CD14-positive monocyte (primary cell): Measurements from ENCODE around the gene KIAA1549. TPM values are rescaled to one million over a fixed set of nuclear protein-coding genes. Genes with fewer than 3 reads are reported as not detected.

Experiments
- DNase-seq, 3 donors: peaks; one replicate each; pipeline ENCODE4 v3.0.0-alpha.2; 2011 to 2022
- H2AFZ ChIP-seq: 2 replicates; pipeline ENCODE4 v1.6.0; 2012; ENCODE audit warnings: mild to moderate bottlenecking, low read depth, low read length, inconsistent platforms; ENCODE audit not compliant: insufficient read depth, poor library complexity, severe bottlenecking
- H3K27ac ChIP-seq, 2 donors: 1 replicate in 1 of 2; 2 replicates in 1 of 2; pipeline ENCODE4 v1.5.1; 2012 to 2013; ENCODE audit warnings: low read length in 2 of 2, control low read depth in 1 of 2, inconsistent platforms in 1 of 2, low read depth in 1 of 2, mild to moderate bottlenecking in 1 of 2
- H3K27me3 ChIP-seq, 2 donors: one replicate each; pipeline versions ENCODE4 v1.6.0 to v1.6.1; 2011 to 2013; ENCODE audit warnings: low read length in 2 of 2; ENCODE audit not compliant: control insufficient read depth in 2 of 2, insufficient read depth in 2 of 2
- H3K36me3 ChIP-seq, 2 donors: replicated peaks in 1 of 2; 1 replicate in 1 of 2; 2 replicates in 1 of 2; pipeline versions ENCODE4 v1.5.1 to v1.6.1; 2012 to 2013; ENCODE audit warnings: low read length in 2 of 2, control low read depth in 1 of 2, inconsistent platforms in 1 of 2, mild to moderate bottlenecking in 1 of 2; ENCODE audit not compliant: insufficient read depth in 2 of 2, control insufficient read depth in 1 of 2
- H3K4me1 ChIP-seq, 2 donors: 1 replicate in 1 of 2; 2 replicates in 1 of 2; pipeline versions ENCODE4 v1.5.1 to v1.6.1; 2012 to 2013; ENCODE audit warnings: low read length in 2 of 2, control low read depth in 1 of 2, inconsistent platforms in 1 of 2, mild to moderate bottlenecking in 1 of 2, moderate library complexity in 1 of 2; ENCODE audit not compliant: insufficient read depth in 2 of 2, control insufficient read depth in 1 of 2
- H3K4me2 ChIP-seq: replicated peaks from 2 replicates; pipeline ENCODE3; 2012; ENCODE audit warnings: low read length, moderate library complexity, mild to moderate bottlenecking; ENCODE audit not compliant: poor library complexity, severe bottlenecking; ENCODE audit errors: extremely low read depth
- H3K4me3 ChIP-seq, 3 experiments: fragments of 200-600 bp in 1 of 3; sonication (generic) in 1 of 3; replicated peaks in 1 of 3; 1 replicate in 2 of 3; 2 replicates in 1 of 3; pipeline ENCODE4 v1.5.1; 2011 to 2013; ENCODE audit warnings: low read length in 3 of 3, mild to moderate bottlenecking in 3 of 3, control low read depth in 2 of 3, low read depth in 2 of 3, inconsistent platforms in 1 of 3, moderate library complexity in 1 of 3
- H3K79me2 ChIP-seq: 2 replicates; pipeline ENCODE4 v1.6.0; 2012; ENCODE audit warnings: mild to moderate bottlenecking, control low read depth, inconsistent platforms, low read length, moderate library complexity; ENCODE audit not compliant: insufficient read depth
- H3K9ac ChIP-seq: 2 replicates; pipeline ENCODE4 v1.6.0; 2017; ENCODE audit warnings: low read length, mild to moderate bottlenecking; ENCODE audit not compliant: insufficient read depth, poor library complexity, severe bottlenecking
- H3K9me3 ChIP-seq, 2 donors: replicated peaks in 1 of 2; 1 replicate in 1 of 2; 2 replicates in 1 of 2; pipeline versions ENCODE4 v1.5.1 to v1.6.1; 2012 to 2013; ENCODE audit warnings: low read length in 2 of 2, control low read depth in 1 of 2; ENCODE audit not compliant: control insufficient read depth in 1 of 2, insufficient read depth in 1 of 2
- H4K20me1 ChIP-seq: 2 replicates; pipeline ENCODE4 v1.6.0; 2012; ENCODE audit warnings: mild to moderate bottlenecking, low read length, control low read depth, moderate library complexity; ENCODE audit not compliant: insufficient read depth
- H3K27ac Mint-ChIP-seq, 7 donors: one replicate each; pipeline ENCODE4 v1.8.0; 2020; ENCODE audit warnings: mild to moderate bottlenecking in 7 of 7, mixed read lengths in 7 of 7, moderate library complexity in 6 of 7, inconsistent platforms in 2 of 7
- H3K27me3 Mint-ChIP-seq, 3 donors: one replicate each; pipeline ENCODE4 v1.8.0; 2021 to 2022; ENCODE audit warnings: low read depth in 3 of 3, mild to moderate bottlenecking in 3 of 3, mixed read lengths in 3 of 3, moderate library complexity in 3 of 3, inconsistent platforms in 1 of 3
- H3K36me3 Mint-ChIP-seq, 2 donors: one replicate each; pipeline ENCODE4 v1.8.0; 2020; ENCODE audit warnings: mixed read lengths in 2 of 2, inconsistent platforms in 1 of 2, mild to moderate bottlenecking in 1 of 2
- H3K4me1 Mint-ChIP-seq: one replicate; pipeline ENCODE4 v1.8.0; 2020; ENCODE audit warnings: mild to moderate bottlenecking, mixed read lengths
- H3K4me3 Mint-ChIP-seq, 2 donors: one replicate each; pipeline ENCODE4 v1.8.0; 2020; ENCODE audit warnings: mild to moderate bottlenecking in 2 of 2, mixed read lengths in 2 of 2, moderate library complexity in 1 of 2
- H3K9me3 Mint-ChIP-seq, 7 donors: one replicate each; pipeline ENCODE4 v1.8.0; 2020 to 2022; ENCODE audit warnings: mixed read lengths in 7 of 7, mild to moderate bottlenecking in 6 of 7, moderate library complexity in 6 of 7, inconsistent platforms in 2 of 7
- CTCF ChIP-seq: fragments of 200-600 bp; IDR thresholded peaks from one replicate; pipeline ENCODE4 v1.8.0; 2022; ENCODE audit warnings: antibody characterized with exemption, mild to moderate bottlenecking
- WGBS: methylation state at CpG from one replicate; pipeline ENCODE4 v1.1.5; 2013; ENCODE audit warnings: missing lambda C conversion rate; ENCODE audit not compliant: insufficient coverage; 5-methylcytosine and 5-hydroxymethylcytosine counted together
- intact Hi-C, 2 donors: fragments of 100-400 bp; cut with micrococcal nuclease; formaldehyde crosslinking; loops; one replicate each; pipeline versions ENCODE4 v1.15.0 to v1.15.1; 2023
- polyA plus RNA-seq, 3 donors: library from polyadenylated mRNA; depleted of rRNA in 1 of 3; unstranded in 2 of 3; stranded (reverse) in 1 of 3; fragments of 300-500 nt in 2 of 3; fragments of >200 nt in 1 of 3; fragmentation: Illumina TruSeq in 2 of 3; gene quantifications; 1 replicate in 2 of 3; 2 replicates in 1 of 3; pipeline ENCODE4 v1.2.3, GENCODE V29; 2012 to 2021

Gene KIAA1549
- polyA plus RNA-seq, 3 donors, result 0.03 TPM; not detected in 1

DNA sequence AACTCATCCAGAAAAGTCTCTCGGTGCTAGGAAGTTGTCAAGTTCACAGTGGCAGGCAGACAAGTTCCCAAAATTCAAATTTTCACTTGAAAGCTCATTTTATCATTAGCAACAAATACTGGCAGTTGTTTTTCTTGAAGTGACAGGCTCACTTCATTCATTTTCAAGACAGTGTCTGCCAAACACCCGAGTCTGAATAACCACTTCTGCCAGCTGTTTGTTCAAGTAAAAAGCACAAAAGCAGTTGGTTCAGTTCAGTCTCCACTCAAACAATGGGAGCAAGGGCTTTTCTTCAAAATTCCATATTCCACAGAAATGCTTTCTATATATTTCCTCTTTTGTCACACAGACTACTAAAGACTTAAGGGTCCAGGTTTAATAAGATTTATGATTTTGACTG, 135.5 kb downstream of the KIAA1549 start:
- Histone ChIP-seq H4K20me1 (no peaks in the 10 kb centered on the region), H3K79me2 (no peaks in the 10 kb centered on the region), H3K36me3 (no peaks in the 10 kb centered on the region), H3K4me1 (no peaks in the 10 kb centered on the region), H3K9me3 (no peaks in the 10 kb centered on the region), H3K27me3 (no peaks in the 10 kb centered on the region), H3K9ac (no peak overlapping the region), H3K4me3 (no peak overlapping the region), H3K27ac (no peak overlapping the region), H3K4me2 (no peak overlapping the region), H2AFZ (no peak overlapping the region)
- intact Hi-C loops, result no loop called here
- 28% methylated on average over 2 of the region's 2 CpGs for WGBS
- Mint-ChIP-seq H3K9me3 (no peaks in the 10 kb centered on the region), H3K27ac (no peak overlapping the region), H3K4me1 (peaks cover 4% of the 10 kb centered on the region), H3K36me3 (no peaks in the 10 kb centered on the region), H3K27me3 (no peaks in the 10 kb centered on the region), H3K4me3 (no peak overlapping the region)
- TF ChIP-seq CTCF, result no peak
- no peak for DNase-seq

- H3K4me2 ChIP-seq, result no peak overlapping the region
- no peak overlapping the region for H2AFZ ChIP-seq
- H3K4me3 Mint-ChIP-seq, result no peak overlapping the region
- H3K27ac ChIP-seq, result no peak overlapping the region
- H3K4me1 Mint-ChIP-seq, result peaks cover 4% of the 10 kb centered on the region
- H3K27me3 ChIP-seq, result no peaks in the 10 kb centered on the region
- H3K27ac Mint-ChIP-seq, result no peak overlapping the region
- H3K36me3 Mint-ChIP-seq, result no peaks in the 10 kb centered on the region
- H3K9ac ChIP-seq, result no peak overlapping the region
- no peaks in the 10 kb centered on the region for H3K9me3 ChIP-seq
- no peak overlapping the region for H3K4me3 ChIP-seq
- intact Hi-C loops, result no loop called here
- 95% methylated on average over 16 of the region's 20 CpGs for WGBS
- H3K4me1 ChIP-seq, result no peaks in the 10 kb centered on the region
- H3K79me2 ChIP-seq, result no peaks in the 10 kb centered on the region
- DNase-seq, result no peak
- no peaks in the 10 kb centered on the region for H3K9me3 Mint-ChIP-seq
- no peaks in the 10 kb centered on the region for H3K36me3 ChIP-seq
- TF ChIP-seq CTCF, result no peak
- H4K20me1 ChIP-seq, result no peaks in the 10 kb centered on the region
- peaks cover 0 to 1% (median 0%) of the 10 kb centered on the region in 3 donors for H3K27me3 Mint-ChIP-seq
These were observed 137.3 kb downstream of the KIAA1549 start for GRCh38 chr7:138843632-138844580.
